IPS-18a (cell line): ENCODE measurements around the gene MACROD2.
"Not testable (repeated sequence)": the region's sequence is repeated elsewhere in the genome, so short reads cannot be mapped to it uniquely, and the experiment has no call there.

Experiments
- H3K27ac ChIP-seq: one replicate; pipeline ENCODE4 v1.5.1; 2013; ENCODE audit warnings: low read length
- H3K27me3 ChIP-seq: one replicate; pipeline ENCODE4 v1.6.1; 2013; ENCODE audit warnings: mild to moderate bottlenecking, low read length; ENCODE audit not compliant: control insufficient read depth, insufficient read depth
- H3K36me3 ChIP-seq: one replicate; pipeline ENCODE4 v1.6.1; 2013; ENCODE audit warnings: low read depth, low read length; ENCODE audit not compliant: control insufficient read depth
- H3K4me1 ChIP-seq: one replicate; pipeline ENCODE4 v1.6.1; 2013; ENCODE audit warnings: low read depth, low read length; ENCODE audit not compliant: control insufficient read depth
- H3K4me3 ChIP-seq: one replicate; pipeline ENCODE4 v1.5.1; 2013; ENCODE audit warnings: low read length
- H3K9ac ChIP-seq: one replicate; pipeline ENCODE4 v1.6.1; 2013; ENCODE audit warnings: mild to moderate bottlenecking, low read length, moderate library complexity
- H3K9me3 ChIP-seq: one replicate; pipeline ENCODE4 v1.6.1; 2013; ENCODE audit warnings: low read depth, low read length; ENCODE audit not compliant: control insufficient read depth

The MACROD2 gene

DNA sequence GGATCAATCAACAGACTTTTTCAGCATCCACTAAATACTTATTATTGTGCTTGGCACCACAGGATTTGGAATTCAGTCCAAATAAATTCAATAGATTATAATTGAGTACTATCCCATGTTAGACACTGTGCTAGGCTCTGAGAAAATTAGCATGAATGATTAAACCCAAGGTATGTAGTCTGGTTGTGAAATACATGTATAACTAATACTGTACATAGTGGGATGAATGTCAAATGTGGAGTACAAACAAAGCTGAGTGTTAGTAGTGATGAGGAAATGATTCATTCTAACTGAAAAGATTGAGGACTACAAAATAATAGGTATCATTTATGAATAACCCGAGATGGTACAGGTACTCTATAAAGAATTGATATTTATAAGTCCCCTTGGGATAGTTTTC lies 454.0 kb downstream of the MACROD2 start:
- no peak overlapping the region for H3K9ac ChIP-seq
- H3K27me3 ChIP-seq = no peaks in the 10 kb centered on the region
- H3K4me1 ChIP-seq = no peaks in the 10 kb centered on the region
- no peaks in the 10 kb centered on the region for H3K36me3 ChIP-seq
- no peaks in the 10 kb centered on the region for H3K9me3 ChIP-seq
- no peak overlapping the region for H3K27ac ChIP-seq
- no peak overlapping the region for H3K4me3 ChIP-seq

DNA sequence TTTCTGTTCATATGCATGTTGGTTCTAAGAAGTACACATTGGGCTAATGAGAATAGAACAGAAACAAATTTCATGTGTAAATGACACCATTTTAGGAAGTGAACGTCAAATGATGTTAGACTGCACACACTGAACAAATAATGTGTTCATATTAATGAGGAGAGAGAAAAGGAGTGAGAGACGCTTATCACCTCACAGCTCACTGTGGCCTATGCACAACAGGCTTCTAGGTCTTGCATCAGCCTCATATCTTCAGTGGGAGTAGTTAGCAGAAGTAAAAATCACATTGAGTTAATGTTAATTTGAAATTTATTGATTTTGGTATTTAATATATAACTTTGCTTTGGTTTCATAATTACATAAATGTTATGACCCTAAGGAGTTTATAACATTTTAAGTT lies 454.9 kb downstream of the MACROD2 start:
- H3K27ac ChIP-seq = no peak overlapping the region
- H3K36me3 ChIP-seq = no peaks in the 10 kb centered on the region
- H3K9me3 ChIP-seq = no peaks in the 10 kb centered on the region
- no peaks in the 10 kb centered on the region for H3K27me3 ChIP-seq
- no peaks in the 10 kb centered on the region for H3K4me1 ChIP-seq
- H3K4me3 ChIP-seq = no peak overlapping the region
- H3K9ac ChIP-seq = no peak overlapping the region

DNA sequence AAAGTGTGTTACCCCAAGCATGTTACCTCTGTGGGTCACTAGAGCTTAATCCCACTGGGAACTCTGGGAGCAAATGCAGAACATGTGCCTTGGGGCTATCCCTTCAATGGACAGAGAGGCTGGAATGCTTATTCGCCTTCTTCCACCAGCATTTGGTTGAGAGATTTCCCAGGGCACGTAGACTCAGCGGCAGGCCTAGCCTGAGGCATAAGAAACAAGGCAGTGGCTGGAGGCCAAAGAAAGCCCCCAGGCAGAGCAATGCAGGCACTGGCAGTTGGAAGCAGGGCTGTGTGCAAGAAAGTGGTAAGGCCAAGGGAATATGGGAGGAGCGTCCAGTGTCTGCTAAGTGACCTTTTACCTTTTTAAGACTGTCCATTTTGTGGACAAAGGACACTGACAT lies 456.1 kb downstream of the MACROD2 start:
- H3K27ac ChIP-seq = no peak overlapping the region
- no peak overlapping the region for H3K9ac ChIP-seq
- H3K9me3 ChIP-seq = no peaks in the 10 kb centered on the region
- no peaks in the 10 kb centered on the region for H3K4me1 ChIP-seq
- no peaks in the 10 kb centered on the region for H3K36me3 ChIP-seq
- no peaks in the 10 kb centered on the region for H3K27me3 ChIP-seq
- no peak overlapping the region for H3K4me3 ChIP-seq

DNA sequence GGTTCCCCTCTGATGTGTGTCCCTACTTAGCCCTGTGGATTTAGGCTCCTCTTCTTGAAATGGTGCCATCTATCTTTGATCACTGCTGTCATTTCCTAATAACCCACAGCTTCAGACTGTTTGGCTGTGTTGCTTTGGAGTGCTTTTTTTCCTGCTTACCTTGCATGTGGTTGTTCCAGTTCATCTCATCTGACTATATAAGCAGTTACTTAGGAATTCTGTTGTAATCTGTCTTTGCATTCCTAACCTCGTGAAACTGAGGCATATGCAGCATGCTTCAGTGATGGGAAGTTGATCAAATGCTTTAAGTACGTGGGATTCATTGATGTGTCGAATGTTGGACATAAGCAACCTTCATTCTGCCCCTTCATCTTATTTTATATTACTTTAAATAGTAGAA lies 457.9 kb downstream of the MACROD2 start:
- Histone ChIP-seq H3K36me3 (no peaks in the 10 kb centered on the region), H3K4me1 (no peaks in the 10 kb centered on the region), H3K4me3 (no peak overlapping the region), H3K9me3 (no peaks in the 10 kb centered on the region), H3K27ac (no peak overlapping the region), H3K27me3 (no peaks in the 10 kb centered on the region), H3K9ac (no peak overlapping the region)

DNA sequence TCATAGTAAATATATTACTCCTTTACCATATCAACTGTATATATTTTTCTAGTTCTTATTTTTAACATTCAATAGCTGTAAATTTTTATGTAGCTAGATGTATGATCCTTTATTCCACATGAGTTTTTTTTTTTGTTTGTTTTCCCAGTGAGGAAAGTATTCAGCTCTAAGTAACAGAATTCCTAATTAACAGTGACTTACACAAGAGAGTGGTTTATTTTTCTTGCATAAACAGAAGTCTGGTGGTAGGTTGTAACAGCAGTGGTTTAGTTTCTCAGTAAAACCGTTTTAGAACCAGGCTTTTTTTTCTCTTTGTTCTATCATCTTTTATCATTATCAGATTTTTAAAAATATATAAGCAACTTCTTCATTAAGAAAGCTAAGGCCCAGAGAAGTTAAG lies 459.0 kb downstream of the MACROD2 start:
- no peaks in the 10 kb centered on the region for H3K4me1 ChIP-seq
- no peaks in the 10 kb centered on the region for H3K27me3 ChIP-seq
- no peak overlapping the region for H3K4me3 ChIP-seq
- no peak overlapping the region for H3K9ac ChIP-seq
- H3K27ac ChIP-seq = no peak overlapping the region
- H3K9me3 ChIP-seq = no peaks in the 10 kb centered on the region
- no peaks in the 10 kb centered on the region for H3K36me3 ChIP-seq

DNA sequence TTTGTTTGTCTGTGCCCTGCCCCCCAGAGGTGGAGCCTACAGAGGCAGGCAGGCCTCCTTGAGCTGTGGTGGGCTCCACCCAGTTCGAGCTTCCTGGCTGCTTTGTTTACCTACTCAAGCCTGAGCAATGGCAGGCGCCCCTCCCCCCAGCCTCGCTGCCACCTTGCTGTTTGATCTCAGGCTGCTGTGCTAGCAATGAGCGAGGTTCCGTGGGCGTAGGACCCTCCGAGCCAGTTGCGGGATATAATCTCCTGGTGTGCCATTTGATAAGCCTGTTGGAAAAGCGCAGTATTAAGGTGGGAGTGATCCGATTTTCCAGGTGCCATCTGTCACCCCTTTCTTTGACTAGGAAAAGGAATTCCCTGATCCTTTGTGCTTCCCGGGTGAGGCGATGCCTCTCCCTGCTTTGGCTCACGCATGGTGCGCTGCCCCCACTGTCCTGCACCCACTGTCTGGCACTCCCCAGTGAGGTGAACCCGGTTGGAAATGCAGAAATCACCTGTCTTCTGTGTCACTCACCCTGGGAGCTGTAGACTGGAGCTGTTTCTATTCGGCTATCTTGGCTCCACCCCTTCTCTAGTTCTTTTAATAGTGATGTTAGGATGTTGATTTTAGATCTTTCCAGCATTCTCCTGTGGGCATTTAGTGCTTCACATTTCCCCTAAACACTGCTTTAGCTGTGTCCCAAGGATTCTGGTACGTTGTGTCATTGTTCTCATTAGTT lies 471.9 kb downstream of the MACROD2 start:
- not testable (repeated sequence) for H3K27ac ChIP-seq, H3K4me3 ChIP-seq, H3K9me3 ChIP-seq, H3K36me3 ChIP-seq, H3K27me3 ChIP-seq, H3K9ac ChIP-seq
- peaks cover 18% of the 10 kb centered on the region for H3K4me1 ChIP-seq

DNA sequence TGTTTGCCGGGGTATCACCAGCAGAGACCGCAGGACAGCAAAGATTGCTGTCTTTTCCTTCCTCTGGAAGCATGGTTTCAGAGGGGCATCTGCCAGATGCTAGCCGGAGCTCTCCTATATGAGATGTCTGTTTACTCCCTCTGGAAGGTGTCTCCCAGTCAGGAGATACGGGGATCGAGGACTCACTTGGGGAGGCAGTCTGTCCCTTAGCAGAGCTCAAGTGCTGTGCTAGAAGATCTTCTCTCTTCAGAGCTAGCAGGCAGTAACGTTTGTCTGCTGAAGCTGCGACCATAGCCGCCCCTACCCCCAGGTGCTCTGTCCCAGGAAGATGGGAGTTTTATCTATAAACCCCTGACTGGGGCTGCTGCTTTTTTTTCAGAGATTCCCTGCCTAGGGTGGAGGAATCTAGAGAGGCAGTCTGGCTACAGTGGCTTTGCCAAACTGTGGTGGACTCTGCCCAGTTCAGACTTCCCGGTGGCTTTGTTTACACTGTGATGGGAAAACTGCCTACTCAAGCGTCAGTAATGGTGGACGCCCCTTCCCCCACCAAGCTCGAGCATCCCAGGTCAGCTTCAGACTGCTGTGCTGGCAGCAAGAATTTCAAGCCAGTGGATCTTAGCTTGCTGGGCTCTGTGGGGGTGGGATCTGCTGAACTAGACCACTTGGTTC lies 475.0 kb downstream of the MACROD2 start:
- H3K4me1 ChIP-seq = peaks cover 24% of the 10 kb centered on the region
- no peak overlapping the region for H3K27ac ChIP-seq
- no peaks in the 10 kb centered on the region for H3K9me3 ChIP-seq
- H3K36me3 ChIP-seq = no peaks in the 10 kb centered on the region
- no peak overlapping the region for H3K9ac ChIP-seq
- H3K4me3 ChIP-seq = no peak overlapping the region
- no peaks in the 10 kb centered on the region for H3K27me3 ChIP-seq

DNA sequence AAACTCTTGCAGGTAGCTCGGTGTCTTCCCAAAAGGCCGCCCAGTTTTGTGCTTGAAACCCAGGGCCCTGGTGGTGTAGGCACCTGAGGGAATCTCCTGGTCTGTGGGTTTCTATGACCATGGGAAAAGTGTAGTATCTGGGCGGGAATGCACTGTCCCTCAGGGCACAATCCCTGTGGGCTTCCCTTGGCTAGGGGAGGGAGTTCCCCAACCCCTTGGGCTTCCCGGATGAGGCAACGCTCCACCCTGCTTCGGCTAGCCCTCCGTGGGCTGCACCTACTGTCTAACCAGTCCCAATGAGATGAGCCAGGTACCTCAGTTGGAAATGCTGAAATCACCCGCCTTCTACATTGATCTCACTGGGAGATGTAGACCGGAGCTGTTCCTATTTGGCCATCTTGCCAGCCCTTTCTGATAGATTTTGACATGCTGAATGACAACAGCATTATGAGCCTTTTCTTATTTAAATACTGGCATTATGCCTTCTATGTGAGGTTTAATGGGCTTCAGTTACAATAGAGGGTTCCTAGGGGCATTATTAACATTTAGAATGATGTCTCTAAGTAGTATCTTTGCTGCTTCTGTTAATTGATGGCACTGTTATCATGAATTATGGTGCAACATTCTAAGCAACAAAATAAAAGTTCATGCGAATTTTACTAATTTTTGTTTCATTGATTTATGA lies 475.8 kb downstream of the MACROD2 start:
- H3K4me1 ChIP-seq = peaks cover 24% of the 10 kb centered on the region
- H3K9ac ChIP-seq = no peak overlapping the region
- H3K27me3 ChIP-seq = no peaks in the 10 kb centered on the region
- no peaks in the 10 kb centered on the region for H3K36me3 ChIP-seq
- no peaks in the 10 kb centered on the region for H3K9me3 ChIP-seq
- H3K27ac ChIP-seq = no peak overlapping the region
- no peak overlapping the region for H3K4me3 ChIP-seq

DNA sequence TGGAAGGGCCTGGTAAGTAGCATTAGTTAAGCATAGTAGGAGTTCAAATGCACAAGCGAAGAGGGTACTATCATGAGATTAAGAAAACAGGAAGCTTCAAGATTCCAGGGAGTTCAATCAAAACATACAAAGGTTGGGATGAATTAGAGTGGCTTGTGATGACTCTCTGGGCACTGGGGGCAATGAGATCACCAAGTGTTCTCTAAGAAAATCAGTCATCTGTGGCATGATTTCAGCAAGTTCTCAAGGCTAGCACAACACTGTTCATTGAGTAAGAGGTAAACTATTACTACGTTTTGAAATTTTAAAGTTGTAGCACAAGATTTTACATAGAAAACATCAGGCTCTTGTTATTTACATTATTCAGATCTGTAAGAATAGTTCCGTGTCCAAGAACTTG lies 481.8 kb downstream of the MACROD2 start:
- H3K27me3 ChIP-seq = no peaks in the 10 kb centered on the region
- H3K9ac ChIP-seq = no peak overlapping the region
- H3K4me3 ChIP-seq = no peak overlapping the region
- H3K4me1 ChIP-seq = peaks cover 7% of the 10 kb centered on the region
- H3K9me3 ChIP-seq = no peaks in the 10 kb centered on the region
- no peaks in the 10 kb centered on the region for H3K36me3 ChIP-seq
- H3K27ac ChIP-seq = no peak overlapping the region

DNA sequence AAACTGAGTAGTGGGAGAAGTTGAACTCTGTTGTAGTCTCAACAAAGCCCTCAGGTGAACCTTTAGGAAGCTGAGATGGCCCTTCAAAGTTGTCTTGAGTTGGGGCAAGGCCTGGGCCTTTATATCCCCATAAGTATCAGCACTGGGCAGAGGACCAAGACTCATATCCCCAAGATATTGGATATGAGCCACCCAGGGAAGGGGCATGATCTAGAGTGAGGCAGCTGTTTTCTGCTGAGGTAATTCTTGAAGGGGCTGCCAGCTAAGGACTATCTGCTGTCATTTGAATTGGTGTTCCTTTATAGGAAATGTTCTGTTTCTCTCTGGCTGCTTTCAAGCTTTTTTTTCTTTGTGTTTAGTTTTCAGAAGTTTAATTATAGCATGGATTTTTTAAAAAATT lies 482.8 kb downstream of the MACROD2 start:
- no peak overlapping the region for H3K27ac ChIP-seq
- H3K4me1 ChIP-seq = peaks cover 6% of the 10 kb centered on the region
- H3K9ac ChIP-seq = no peak overlapping the region
- H3K4me3 ChIP-seq = no peak overlapping the region
- H3K36me3 ChIP-seq = no peaks in the 10 kb centered on the region
- H3K27me3 ChIP-seq = no peaks in the 10 kb centered on the region
- no peaks in the 10 kb centered on the region for H3K9me3 ChIP-seq

DNA sequence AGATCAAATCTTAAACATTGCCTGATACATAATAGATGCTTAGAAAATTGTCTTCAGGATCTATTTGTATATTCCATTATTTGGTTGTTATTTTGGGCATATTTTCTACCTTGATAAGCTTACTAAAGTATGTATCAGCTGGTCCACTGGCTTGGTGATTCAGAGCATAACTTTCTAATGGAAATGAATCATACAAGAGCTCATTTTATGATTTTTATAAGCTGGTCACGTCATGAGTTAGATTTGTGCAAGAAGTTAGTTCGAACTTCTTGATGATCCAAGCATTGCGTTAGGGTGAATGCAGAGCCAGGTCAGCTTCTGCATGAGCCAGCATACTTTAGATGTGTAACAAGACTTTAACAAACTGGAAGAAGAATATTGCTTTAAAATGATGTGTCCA lies 486.5 kb downstream of the MACROD2 start:
- Histone ChIP-seq H3K27ac (no peak overlapping the region), H3K4me1 (no peaks in the 10 kb centered on the region), H3K36me3 (no peaks in the 10 kb centered on the region)

DNA sequence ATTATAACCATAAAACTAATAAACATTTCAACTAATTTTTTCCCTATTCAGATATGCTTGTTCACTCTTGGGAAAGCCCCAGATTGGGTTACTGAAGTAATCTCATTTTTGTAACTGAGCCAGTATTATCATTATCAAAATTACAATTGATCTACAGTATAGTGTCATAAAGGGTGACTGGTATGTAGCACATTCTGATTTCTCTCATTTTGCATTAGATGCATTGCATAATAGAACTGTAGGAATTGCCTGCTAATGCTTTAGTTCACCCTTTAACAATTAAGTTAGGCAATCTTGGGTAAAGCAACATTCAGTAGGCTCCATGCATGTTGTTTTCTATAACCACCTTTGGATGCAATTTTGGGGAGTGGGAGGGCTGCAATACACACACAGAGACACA lies 492.9 kb downstream of the MACROD2 start:
- H3K9ac ChIP-seq = no peak overlapping the region
- H3K4me3 ChIP-seq = no peak overlapping the region
- H3K9me3 ChIP-seq = no peaks in the 10 kb centered on the region
- H3K36me3 ChIP-seq = no peaks in the 10 kb centered on the region
- H3K4me1 ChIP-seq = no peaks in the 10 kb centered on the region
- H3K27ac ChIP-seq = no peak overlapping the region
- no peaks in the 10 kb centered on the region for H3K27me3 ChIP-seq

More for the DNA sequence above, 486.5 kb downstream of the MACROD2 start:
- Histone ChIP-seq H3K4me3 (no peak overlapping the region), H3K9me3 (no peaks in the 10 kb centered on the region), H3K9ac (no peak overlapping the region), H3K27me3 (no peaks in the 10 kb centered on the region)
